Stomach (tissue), 9 donors: ENCODE measurements around the gene HMGB4. TPM values are rescaled to one million over a fixed set of nuclear protein-coding genes. Genes with fewer than 3 reads are reported as not detected.
A peak's percentile ranks its signal among the peaks of the same experiment; 100 is the strongest.

Source experiments
- DNase-seq, 2 donors: peaks; one replicate each; pipeline versions ENCODE4 v3.0.0 to v3.0.0-alpha.2; 2013 to 2019
- H3K27ac ChIP-seq, 5 donors: fragments of 200-600 bp in 4 of 5; sonication (generic) in 4 of 5; one replicate each; pipeline ENCODE4 v1.5.1; 2013 to 2019; ENCODE audit warnings: mild to moderate bottlenecking in 1 of 5, moderate library complexity in 1 of 5
- H3K27me3 ChIP-seq, 3 donors: fragments of 200-600 bp; sonication (generic); one replicate each; pipeline ENCODE4 v1.5.1; 2017 to 2019; ENCODE audit warnings: mixed run types in 1 of 3
- H3K36me3 ChIP-seq, 4 donors: fragments of 200-600 bp; sonication (generic); 1 replicate in 3 of 4; 2 replicates in 1 of 4; pipeline ENCODE4 v1.5.1; 2016 to 2019
- H3K4me1 ChIP-seq, 4 donors: fragments of 200-600 bp; sonication (generic); one replicate each; pipeline ENCODE4 v1.5.1; 2016 to 2019
- H3K4me3 ChIP-seq, 4 donors: fragments of 200-600 bp; sonication (generic) in 3 of 4; one replicate each; pipeline ENCODE4 v1.5.1; 2016 to 2019; ENCODE audit warnings: mild to moderate bottlenecking in 1 of 4
- H3K9me3 ChIP-seq, 4 donors: fragments of 200-600 bp; sonication (generic); one replicate each; pipeline ENCODE4 v1.5.1; 2016 to 2019
- EP300 ChIP-seq: sonication (generic); formaldehyde crosslinking; IDR thresholded peaks from one replicate; pipeline ENCODE4 v1.6.1; 2017; ENCODE audit warnings: antibody characterized with exemption
- POLR2A ChIP-seq, 4 donors: fragments of 450-650 bp; IDR thresholded peaks; one replicate each; pipeline ENCODE4 v1.6.1; 2016; ENCODE audit warnings: antibody characterized with exemption in 4 of 4, control low read depth in 2 of 4, mild to moderate bottlenecking in 1 of 4, moderate library complexity in 1 of 4
- POLR2AphosphoS5 ChIP-seq, 3 donors: sonication (generic); formaldehyde crosslinking; IDR thresholded peaks; one replicate each; pipeline ENCODE4 v1.6.1; 2016; ENCODE audit warnings: antibody characterized with exemption in 3 of 3
- WGBS, 5 donors: extraction: QIAGEN DNeasy Blood & Tissue Kit in 3 of 5; methylation state at CpG; one replicate each; pipeline versions ENCODE4 v1.1.5 to v1.1.7; 2013 to 2018; 5-methylcytosine and 5-hydroxymethylcytosine counted together
- intact Hi-C: fragments of 100-400 bp; cut with DNase I; formaldehyde crosslinking; loops from one replicate; pipeline ENCODE4 v1.15.1; 2023; ENCODE audit warnings: low total_unique reads
- polyA plus RNA-seq, 3 donors: library from polyadenylated mRNA; stranded (reverse); fragments of 200-250 nt; gene quantifications; one replicate each; pipeline ENCODE4 v1.2.3, GENCODE V29; 2013
- total RNA-seq, 5 donors: library from RNA; depleted of rRNA; stranded (reverse); fragments of >200 nt; gene quantifications; one replicate each; pipeline versions ENCODE4 v1.1.0 to v1.2.3, GENCODE V29; 2014 to 2016
- TF ChIP-seq, protein P1 (sequence below), 7 experiments: fragments of 450-650 bp in 4 of 7; fragments of 200-600 bp in 3 of 7; sonication (generic) in 3 of 7; IDR thresholded peaks; one replicate each; pipeline ENCODE4 v1.5.1; 2016 to 2019; ENCODE audit warnings: antibody characterized with exemption in 7 of 7, control low read depth in 2 of 7, mild to moderate bottlenecking in 1 of 7
- donor health status: healthy with polysubstance abuse.
- donor health status: Bipolar disorder and iron deficiency.
- donor health status: healthy.

HMGB4 gene
- total and polyA plus RNA-seq, 8 donors = not detected

DNA sequence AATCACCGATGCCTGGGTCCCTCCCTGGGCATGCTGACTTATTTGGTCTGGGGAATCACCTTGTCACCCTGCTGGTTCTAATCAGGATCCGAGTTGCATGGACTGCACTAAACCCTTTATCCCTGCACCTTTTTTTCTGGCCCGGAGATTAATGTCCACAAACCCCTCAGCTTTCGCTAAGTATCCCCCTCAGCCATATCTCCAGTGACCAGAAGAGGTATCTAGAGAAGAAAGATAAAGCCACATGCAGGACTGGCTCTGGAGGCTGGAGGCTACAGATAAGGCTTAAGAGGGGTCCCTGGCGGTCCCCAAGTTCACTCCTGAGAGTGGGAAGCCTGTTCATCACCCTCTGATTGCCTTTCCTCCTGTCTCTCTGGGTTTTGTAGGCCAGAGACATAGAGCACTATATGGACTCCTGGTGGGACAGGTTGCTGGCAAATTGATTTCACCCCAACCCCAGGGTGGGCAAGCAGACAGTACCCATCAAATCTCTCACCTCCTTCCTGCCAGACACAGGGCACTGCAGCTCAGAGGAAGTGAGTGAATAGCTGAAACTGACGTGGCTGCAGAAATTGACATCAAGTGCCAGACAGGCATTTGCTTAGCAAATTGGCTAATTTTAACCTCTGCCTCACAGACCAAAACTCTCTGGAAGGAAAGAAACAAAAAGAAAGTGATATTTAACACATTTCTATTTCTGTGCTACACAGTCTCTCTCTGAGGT is 38.8 kb downstream of the HMGB4 start:
- intact Hi-C loops = no loop called here
- no peak overlapping the region for H3K4me3 ChIP-seq
- H3K27ac ChIP-seq = peak overlapping the region in 2 of 5 donors; percentile 4 to 18
- peaks cover 0 to 4% (median 0%) of the 10 kb centered on the region in 3 donors for H3K27me3 ChIP-seq
- 33 to 53% (median 44%) methylated on average over 5 to 6 of the region's 6 CpGs for WGBS, 5 donors
- H3K9me3 ChIP-seq = no peaks in the 10 kb centered on the region
- no peak for DNase-seq
- TF ChIP-seq, protein P1, sequence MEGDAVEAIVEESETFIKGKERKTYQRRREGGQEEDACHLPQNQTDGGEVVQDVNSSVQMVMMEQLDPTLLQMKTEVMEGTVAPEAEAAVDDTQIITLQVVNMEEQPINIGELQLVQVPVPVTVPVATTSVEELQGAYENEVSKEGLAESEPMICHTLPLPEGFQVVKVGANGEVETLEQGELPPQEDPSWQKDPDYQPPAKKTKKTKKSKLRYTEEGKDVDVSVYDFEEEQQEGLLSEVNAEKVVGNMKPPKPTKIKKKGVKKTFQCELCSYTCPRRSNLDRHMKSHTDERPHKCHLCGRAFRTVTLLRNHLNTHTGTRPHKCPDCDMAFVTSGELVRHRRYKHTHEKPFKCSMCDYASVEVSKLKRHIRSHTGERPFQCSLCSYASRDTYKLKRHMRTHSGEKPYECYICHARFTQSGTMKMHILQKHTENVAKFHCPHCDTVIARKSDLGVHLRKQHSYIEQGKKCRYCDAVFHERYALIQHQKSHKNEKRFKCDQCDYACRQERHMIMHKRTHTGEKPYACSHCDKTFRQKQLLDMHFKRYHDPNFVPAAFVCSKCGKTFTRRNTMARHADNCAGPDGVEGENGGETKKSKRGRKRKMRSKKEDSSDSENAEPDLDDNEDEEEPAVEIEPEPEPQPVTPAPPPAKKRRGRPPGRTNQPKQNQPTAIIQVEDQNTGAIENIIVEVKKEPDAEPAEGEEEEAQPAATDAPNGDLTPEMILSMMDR (IDR thresholded peaks at IDR 0.05) = no peak
- no peak for TF ChIP-seq EP300
- no peak for TF ChIP-seq POLR2AphosphoS5 (IDR thresholded peaks at IDR 0.05)
- TF ChIP-seq POLR2A (IDR thresholded peaks at IDR 0.05) = no peak
- no peaks in the 10 kb centered on the region for H3K36me3 ChIP-seq
- peaks cover 9 to 12% (median 10%) of the 10 kb centered on the region in 4 donors for H3K4me1 ChIP-seq

DNA sequence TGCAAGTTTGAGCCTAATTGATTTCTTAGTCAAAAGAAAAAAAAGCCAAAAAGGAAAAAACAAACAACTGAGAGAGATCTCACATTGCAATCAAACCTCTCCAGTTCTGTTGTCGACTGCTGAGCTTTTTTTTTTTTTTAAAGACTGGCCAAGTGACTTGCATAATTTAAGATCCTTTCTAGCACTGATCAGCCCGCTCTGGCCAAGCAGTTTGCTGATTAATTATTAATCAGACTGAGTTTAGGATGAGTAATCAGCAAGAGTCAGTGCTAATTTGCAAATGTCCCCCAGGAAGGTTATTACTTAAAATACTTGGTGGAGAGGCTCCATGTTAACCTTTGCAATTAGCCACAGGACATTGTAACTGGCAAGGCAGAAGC is 39.3 kb downstream of the HMGB4 start:
- TF ChIP-seq POLR2AphosphoS5 (IDR thresholded peaks at IDR 0.05) (peak in 1 of 3 donors; percentile 19), EP300 (no peak)
- TF ChIP-seq, protein P1 (IDR thresholded peaks at IDR 0.05) = no peak
- intact Hi-C loops = no loop called here
- H3K27ac ChIP-seq = peak overlapping the region in 1 of 5 donors; percentile 18
- no peak overlapping the region for H3K4me3 ChIP-seq
- H3K27me3 ChIP-seq = peaks cover 0 to 4% (median 0%) of the 10 kb centered on the region in 3 donors
- WGBS, 5 donors = 6 to 11% (median 9%) methylated on average over 2 of the region's 2 CpGs
- H3K9me3 ChIP-seq = no peaks in the 10 kb centered on the region
- H3K4me1 ChIP-seq = peaks cover 9 to 12% (median 10%) of the 10 kb centered on the region in 4 donors
- DNase-seq = no peak
- H3K36me3 ChIP-seq = no peaks in the 10 kb centered on the region

DNA sequence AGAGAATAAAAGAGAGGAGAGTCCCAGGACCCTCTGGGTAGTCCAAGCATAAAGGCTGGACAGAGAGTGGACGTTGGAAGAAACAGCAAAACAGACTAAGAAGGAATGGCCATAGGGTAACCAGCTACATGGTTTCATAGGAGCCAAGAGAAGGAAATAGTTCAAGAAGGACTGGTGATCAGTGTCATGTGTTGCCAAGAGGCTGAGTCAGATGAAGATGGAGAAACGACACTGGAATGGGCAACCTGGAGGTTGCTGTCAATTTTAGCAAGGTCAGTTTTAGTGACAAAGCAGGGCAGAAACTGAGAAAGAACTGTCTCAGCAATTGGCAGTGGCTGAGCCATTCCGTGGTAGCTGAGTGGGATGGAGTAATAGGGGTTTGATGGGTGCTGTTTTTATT is 41.4 kb downstream of the HMGB4 start:
- no peak for DNase-seq
- no peaks in the 10 kb centered on the region for H3K9me3 ChIP-seq
- peaks cover 9 to 12% (median 10%) of the 10 kb centered on the region in 4 donors for H3K4me1 ChIP-seq
- H3K4me3 ChIP-seq = no peak overlapping the region
- H3K27ac ChIP-seq = no peak overlapping the region
- peaks cover 0 to 4% (median 0%) of the 10 kb centered on the region in 3 donors for H3K27me3 ChIP-seq
- intact Hi-C loops = no loop called here
- 60 to 74% (median 67%) methylated on average over 3 of the region's 3 CpGs for WGBS, 5 donors
- TF ChIP-seq POLR2A (IDR thresholded peaks at IDR 0.05) = no peak
- no peaks in the 10 kb centered on the region for H3K36me3 ChIP-seq

- Histone ChIP-seq H3K4me1 (peaks cover 9 to 12% (median 10%) of the 10 kb centered on the region in 4 donors), H3K27me3 (peaks cover 0 to 9% (median 0%) of the 10 kb centered on the region in 3 donors), H3K9me3 (no peaks in the 10 kb centered on the region), H3K36me3 (no peaks in the 10 kb centered on the region), H3K4me3 (no peak overlapping the region), H3K27ac (no peak overlapping the region)
- 69 to 82% (median 72%) methylated on average over 1 of the region's 1 CpG for WGBS, 5 donors
- TF ChIP-seq, protein P1 (IDR thresholded peaks at IDR 0.05) = no peak
- TF ChIP-seq EP300 = no peak
- no peak for TF ChIP-seq POLR2A (IDR thresholded peaks at IDR 0.05)
- no peak for TF ChIP-seq POLR2AphosphoS5 (IDR thresholded peaks at IDR 0.05)
- DNase-seq = no peak
- intact Hi-C loops = no loop called here
Observed at GRCh38 chr1:33906156-33906555, 42.3 kb downstream of the HMGB4 start.
